Activated CD8-positive, alpha-beta T cell treated with anti-CD3 and anti-CD28 coated beads for 36 hours (primary cell): Measurements from ENCODE around the gene PRDM2. TPM values are rescaled to one million over a fixed set of nuclear protein-coding genes. Genes with fewer than 3 reads are reported as not detected.

Experiments used
- ATAC-seq: fragments of 200-7000 bp; cut with Tn5 transposase; one replicate; pipeline ENCODE4 v1.10.0; 2021; ENCODE audit warnings: mild to moderate bottlenecking, moderate library complexity
- CTCF ChIA-PET: fragments of 350-600 bp; sonication (Branson Sonifier 250); formaldehyde crosslinking; loops from one replicate; lab custom pipeline; 2021; ENCODE audit warnings: antibody characterized with exemption; lab: Charles Lee
- POLR2A ChIA-PET: fragments of 350-600 bp; sonication (Branson Sonifier 250); formaldehyde crosslinking; loops from one replicate; lab custom pipeline; 2021; ENCODE audit warnings: antibody characterized with exemption; lab: Charles Lee
- DNase-seq: peaks from one replicate; pipeline ENCODE4 v3.0.0-alpha.2; 2020
- H3K27ac Mint-ChIP-seq: one replicate; pipeline ENCODE4 v1.8.0; 2021; ENCODE audit warnings: mild to moderate bottlenecking, mixed read lengths
- H3K27me3 Mint-ChIP-seq: one replicate; pipeline ENCODE4 v1.8.0; 2021; ENCODE audit warnings: mixed read lengths
- H3K36me3 Mint-ChIP-seq: one replicate; pipeline ENCODE4 v1.8.0; 2021; ENCODE audit warnings: low read depth, mixed read lengths
- H3K4me1 Mint-ChIP-seq: one replicate; pipeline ENCODE4 v1.8.0; 2021; ENCODE audit warnings: low read depth, mixed read lengths
- H3K4me3 Mint-ChIP-seq: one replicate; pipeline ENCODE4 v1.8.0; 2021; ENCODE audit warnings: mild to moderate bottlenecking, moderate library complexity, mixed read lengths
- H3K9me3 Mint-ChIP-seq: one replicate; pipeline ENCODE4 v1.8.0; 2021; ENCODE audit warnings: mixed read lengths
- CTCF ChIP-seq: fragments of 200-600 bp; IDR thresholded peaks from one replicate; pipeline ENCODE4 v1.8.0; 2022; ENCODE audit warnings: antibody characterized with exemption, mild to moderate bottlenecking
- intact Hi-C: fragments of 100-400 bp; cut with micrococcal nuclease; formaldehyde crosslinking; loops from one replicate; pipeline ENCODE4 v1.10.0; 2022
- total RNA-seq, 2 experiments: library from RNA; stranded (reverse); gene quantifications; one replicate each; pipeline ENCODE4 v1.2.3, GENCODE V29; 2021

The PRDM2 gene
- total RNA-seq, 2 experiments from 2014 or later, result 41.2 to 43.6 TPM

- ATAC-seq, result peak; percentile 64
- Mint-ChIP-seq H3K4me1 (peaks cover 81% of the 10 kb centered on the region), H3K9me3 (no peaks in the 10 kb centered on the region), H3K36me3 (peaks cover 42% of the 10 kb centered on the region), H3K27ac (peak overlapping the region; percentile 82), H3K27me3 (no peaks in the 10 kb centered on the region), H3K4me3 (no peak overlapping the region)
- ChIA-PET CTCF (interaction anchor here (0.8 to 1.6 kb wide), 6 partner anchors 12 to 93 kb away, joined by 3 to 4 read pairs (median 3); no protein-coding TSS in a partner anchor), POLR2A (interaction anchor here (0.7 to 1.3 kb wide), 4 partner anchors 10 to 115 kb away, joined by 3 to 4 read pairs (median 3); no protein-coding TSS in a partner anchor)
- peak; percentile 21 for DNase-seq
- no peak for TF ChIP-seq CTCF
- intact Hi-C loops, result loop anchor here (5.0 kb wide), 1 partner anchor 42 kb away; no protein-coding TSS in a partner anchor
Observed at GRCh38 chr1:13794231-13795187, 94.5 kb downstream of the PRDM2 start.

GRCh38 chr1:13797397-13797796, 97.4 kb downstream of the PRDM2 start:
- Mint-ChIP-seq H3K4me1 (peaks cover 57% of the 10 kb centered on the region), H3K36me3 (peaks cover 36% of the 10 kb centered on the region), H3K9me3 (no peaks in the 10 kb centered on the region), H3K27ac (peak overlapping the region; percentile 37), H3K4me3 (no peak overlapping the region), H3K27me3 (no peaks in the 10 kb centered on the region)
- intact Hi-C loops, result no loop called here
- POLR2A ChIA-PET, result interaction anchor here (0.6 to 1.3 kb wide), 2 partner anchors 37 to 547 kb away, joined by 3 to 5 read pairs; no protein-coding TSS in a partner anchor
- no peak for TF ChIP-seq CTCF
- DNase-seq (peak; percentile 23), ATAC-seq (peak; percentile 52)
- CTCF ChIA-PET, result interaction anchor here (1.4 to 1.8 kb wide), 3 partner anchors 31 to 133 kb away, joined by 3 to 7 read pairs (median 4); no protein-coding TSS in a partner anchor

- peaks cover 29% of the 10 kb centered on the region for H3K36me3 Mint-ChIP-seq
- H3K27me3 Mint-ChIP-seq, result no peaks in the 10 kb centered on the region
- H3K4me3 Mint-ChIP-seq, result no peak overlapping the region
- peaks cover 50% of the 10 kb centered on the region for H3K4me1 Mint-ChIP-seq
- H3K27ac Mint-ChIP-seq, result peak overlapping the region; percentile 37
- DNase-seq, result no peak
- TF ChIP-seq CTCF, result no peak
- intact Hi-C loops, result no loop called here
- ChIA-PET CTCF (interaction anchor here (1.4 to 1.8 kb wide), 3 partner anchors 30 to 133 kb away, joined by 3 to 7 read pairs (median 4); no protein-coding TSS in a partner anchor), POLR2A (interaction anchor here (1.3 kb wide), 1 partner anchor 49 kb away, joined by 3 read pairs; no protein-coding TSS in a partner anchor)
- no peaks in the 10 kb centered on the region for H3K9me3 Mint-ChIP-seq
- ATAC-seq, result no peak
Observed at GRCh38 chr1:13798120-13798519, 98.1 kb downstream of the PRDM2 start.

- ChIA-PET CTCF (interaction anchor here (0.5 kb wide), 1 partner anchor 443 kb away, joined by 3 read pairs; no protein-coding TSS in a partner anchor), POLR2A (interaction anchor here (1.3 kb wide), 1 partner anchor 50 kb away, joined by 3 read pairs; no protein-coding TSS in a partner anchor)
- TF ChIP-seq CTCF, result no peak
- DNase-seq, result no peak
- intact Hi-C loops, result no loop called here
- Mint-ChIP-seq H3K27me3 (no peaks in the 10 kb centered on the region), H3K36me3 (peaks cover 13% of the 10 kb centered on the region), H3K9me3 (no peaks in the 10 kb centered on the region), H3K4me1 (peaks cover 35% of the 10 kb centered on the region), H3K4me3 (no peak overlapping the region), H3K27ac (no peak overlapping the region)
- ATAC-seq, result no peak
Observed at GRCh38 chr1:13799502-13800283, 99.7 kb downstream of the PRDM2 start.
